Measurements from ENCODE around the gene MED9.

Gene MED9

DNA sequence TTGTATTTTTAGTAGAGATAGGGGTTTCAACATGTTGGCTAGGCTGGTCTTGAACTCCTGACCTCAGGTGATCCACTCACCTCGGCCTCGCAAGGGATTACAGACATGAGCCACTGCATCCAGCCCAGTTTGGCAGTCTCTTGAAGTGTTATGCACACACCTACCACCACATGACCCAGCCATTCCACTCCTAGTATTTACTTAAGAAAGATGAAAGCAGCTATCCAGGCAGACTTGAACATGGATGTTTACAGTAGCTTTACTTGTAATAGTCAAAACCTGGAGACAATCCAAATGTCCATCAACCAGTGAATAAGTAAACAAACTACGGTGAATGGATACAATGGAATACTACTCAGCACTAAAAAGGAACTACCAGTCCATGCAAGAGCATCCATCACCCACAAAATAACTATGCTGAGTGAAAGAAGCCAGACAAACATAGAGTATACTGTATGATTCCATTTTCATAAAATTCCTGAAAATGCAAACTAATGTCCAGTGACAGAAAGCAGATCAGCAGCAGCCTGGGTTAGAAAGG is 57.2 kb downstream of the MED9 start:
- H2AFZ ChIP-seq (ENCODE audit: low read depth, low read length, severe bottlenecking): no peak overlapping the region
- H3K27me3 ChIP-seq (ENCODE audit: low read length): no peaks in the 10 kb centered on the region
- no peaks in the 10 kb centered on the region for H3K9me2 ChIP-seq (replicated peaks; ENCODE audit: insufficient read depth, low read length)
- no peak overlapping the region for H3K27ac ChIP-seq (ENCODE audit: low read depth, low read length)
- H3K36me3 ChIP-seq (ENCODE audit: low read length): no peaks in the 10 kb centered on the region
- H3K9me3 ChIP-seq (ENCODE audit: insufficient read depth, low read length): no peaks in the 10 kb centered on the region
- no peaks in the 10 kb centered on the region for H3F3A ChIP-seq (ENCODE audit: insufficient read depth)
- no peak overlapping the region for H3K4me2 ChIP-seq (ENCODE audit: low read depth, low read length, poor library complexity, severe bottlenecking)
- no peak overlapping the region for H3K9ac ChIP-seq (ENCODE audit: low read length)
- TF ChIP-seq, protein P1, sequence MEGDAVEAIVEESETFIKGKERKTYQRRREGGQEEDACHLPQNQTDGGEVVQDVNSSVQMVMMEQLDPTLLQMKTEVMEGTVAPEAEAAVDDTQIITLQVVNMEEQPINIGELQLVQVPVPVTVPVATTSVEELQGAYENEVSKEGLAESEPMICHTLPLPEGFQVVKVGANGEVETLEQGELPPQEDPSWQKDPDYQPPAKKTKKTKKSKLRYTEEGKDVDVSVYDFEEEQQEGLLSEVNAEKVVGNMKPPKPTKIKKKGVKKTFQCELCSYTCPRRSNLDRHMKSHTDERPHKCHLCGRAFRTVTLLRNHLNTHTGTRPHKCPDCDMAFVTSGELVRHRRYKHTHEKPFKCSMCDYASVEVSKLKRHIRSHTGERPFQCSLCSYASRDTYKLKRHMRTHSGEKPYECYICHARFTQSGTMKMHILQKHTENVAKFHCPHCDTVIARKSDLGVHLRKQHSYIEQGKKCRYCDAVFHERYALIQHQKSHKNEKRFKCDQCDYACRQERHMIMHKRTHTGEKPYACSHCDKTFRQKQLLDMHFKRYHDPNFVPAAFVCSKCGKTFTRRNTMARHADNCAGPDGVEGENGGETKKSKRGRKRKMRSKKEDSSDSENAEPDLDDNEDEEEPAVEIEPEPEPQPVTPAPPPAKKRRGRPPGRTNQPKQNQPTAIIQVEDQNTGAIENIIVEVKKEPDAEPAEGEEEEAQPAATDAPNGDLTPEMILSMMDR (IDR thresholded peaks at IDR 0.05; ENCODE audit: insufficient read depth, low read length, poor library complexity, severe bottlenecking): no peak
- TF ChIP-seq EZH2phosphoT487 (conservative IDR thresholded peaks at IDR 0.05; ENCODE audit: low read length): no peak
- no peaks in the 10 kb centered on the region for H3K79me2 ChIP-seq (ENCODE audit: insufficient read depth, low read length)
- H3K4me3 ChIP-seq (ENCODE audit: insufficient read depth, low read length, poor library complexity, severe bottlenecking): no peak overlapping the region
- no peaks in the 10 kb centered on the region for H4K20me1 ChIP-seq (ENCODE audit: low read depth, low read length)

DNA sequence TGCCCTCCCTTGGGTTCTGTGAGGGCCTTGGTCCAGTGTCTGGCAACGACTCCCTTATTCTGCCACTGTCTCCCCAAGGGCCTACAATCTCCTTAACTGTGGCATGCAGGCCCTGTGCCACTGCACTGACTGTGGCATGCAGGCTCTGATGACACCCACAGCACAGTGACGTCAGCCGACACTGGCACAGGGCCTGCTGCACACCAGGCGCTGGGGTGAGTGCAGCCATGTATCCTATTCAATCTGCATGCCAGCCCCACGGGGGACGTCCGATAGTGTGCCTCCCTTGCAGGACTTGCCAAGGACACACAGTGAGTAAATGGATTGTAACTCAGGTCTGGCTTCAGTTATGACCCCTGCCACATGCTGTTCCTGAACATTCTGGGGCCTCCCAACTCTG is 59.2 kb downstream of the MED9 start:
- H3K4me2 ChIP-seq (ENCODE audit: low read depth, low read length, poor library complexity, severe bottlenecking): no peak overlapping the region
- H3K9ac ChIP-seq (ENCODE audit: low read length): no peak overlapping the region
- no peak overlapping the region for H3K4me3 ChIP-seq (ENCODE audit: insufficient read depth, low read length, poor library complexity, severe bottlenecking)
- no peak overlapping the region for H2AFZ ChIP-seq (ENCODE audit: low read depth, low read length, severe bottlenecking)
- no peaks in the 10 kb centered on the region for H3K9me3 ChIP-seq (ENCODE audit: insufficient read depth, low read length)
- no peak overlapping the region for H3K27ac ChIP-seq (ENCODE audit: low read depth, low read length)
- no peaks in the 10 kb centered on the region for H3K79me2 ChIP-seq (ENCODE audit: insufficient read depth, low read length)
- no peaks in the 10 kb centered on the region for H4K20me1 ChIP-seq (ENCODE audit: low read depth, low read length)
- TF ChIP-seq, protein P1 (IDR thresholded peaks at IDR 0.05; ENCODE audit: insufficient read depth, low read length, poor library complexity, severe bottlenecking): no peak
- TF ChIP-seq EZH2phosphoT487 (conservative IDR thresholded peaks at IDR 0.05; ENCODE audit: low read length): no peak
- H3K27me3 ChIP-seq (ENCODE audit: low read length): no peaks in the 10 kb centered on the region
- H3F3A ChIP-seq (ENCODE audit: insufficient read depth): no peaks in the 10 kb centered on the region
- H3K36me3 ChIP-seq (ENCODE audit: low read length): no peaks in the 10 kb centered on the region
- no peaks in the 10 kb centered on the region for H3K9me2 ChIP-seq (replicated peaks; ENCODE audit: insufficient read depth, low read length)

- TF ChIP-seq, protein P1 (IDR thresholded peaks at IDR 0.05; ENCODE audit: insufficient read depth, low read length, poor library complexity, severe bottlenecking): no peak
- TF ChIP-seq EZH2phosphoT487 (conservative IDR thresholded peaks at IDR 0.05; ENCODE audit: low read length): no peak
- Histone ChIP-seq H3K9me3 (ENCODE audit: insufficient read depth, low read length) (no peaks in the 10 kb centered on the region), H3K79me2 (ENCODE audit: insufficient read depth, low read length) (no peaks in the 10 kb centered on the region), H3K9me2 (replicated peaks; ENCODE audit: insufficient read depth, low read length) (no peaks in the 10 kb centered on the region), H3K27ac (ENCODE audit: low read depth, low read length) (no peak overlapping the region), H3F3A (ENCODE audit: insufficient read depth) (no peaks in the 10 kb centered on the region), H3K4me2 (ENCODE audit: low read depth, low read length, poor library complexity, severe bottlenecking) (no peak overlapping the region), H2AFZ (ENCODE audit: low read depth, low read length, severe bottlenecking) (no peak overlapping the region), H3K9ac (ENCODE audit: low read length) (no peak overlapping the region), H3K36me3 (ENCODE audit: low read length) (no peaks in the 10 kb centered on the region), H3K4me3 (ENCODE audit: insufficient read depth, low read length, poor library complexity, severe bottlenecking) (no peak overlapping the region), H4K20me1 (ENCODE audit: low read depth, low read length) (no peaks in the 10 kb centered on the region), H3K27me3 (ENCODE audit: low read length) (no peaks in the 10 kb centered on the region)
Observed at GRCh38 chr17:17536702-17537101, 59.9 kb downstream of the MED9 start.

Data from SU-DHL-6 (cell line).